ENCODE results near the gene RETNLB.

The RETNLB gene

DNA sequence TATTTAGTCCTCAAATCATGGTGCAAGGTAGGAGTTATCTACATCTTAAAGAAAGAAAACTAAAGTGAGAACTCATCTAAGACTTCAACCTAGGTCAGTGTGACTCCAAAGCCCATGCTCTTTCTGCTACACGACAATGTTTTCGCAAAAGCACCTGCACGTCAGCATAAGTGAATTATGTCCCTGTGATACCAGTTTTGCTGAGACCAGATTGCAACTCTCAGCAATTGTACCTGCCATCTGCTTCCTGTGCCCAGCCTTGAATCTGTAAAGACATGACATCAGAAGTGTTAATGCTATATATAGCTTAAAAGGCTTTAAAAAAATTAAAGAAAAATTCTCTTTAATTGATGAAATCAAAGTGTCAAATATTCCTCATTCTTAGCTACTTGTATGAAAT is 43.4 kb downstream of the RETNLB start:
- no peak overlapping the region for H3K4me3 ChIP-seq (ENCODE audit: insufficient read depth, low read length, poor library complexity, severe bottlenecking)
- H4K20me1 ChIP-seq (ENCODE audit: low read depth, low read length), result no peaks in the 10 kb centered on the region
- H3K79me2 ChIP-seq (ENCODE audit: insufficient read depth, low read length), result no peaks in the 10 kb centered on the region
- TF ChIP-seq, protein P1, sequence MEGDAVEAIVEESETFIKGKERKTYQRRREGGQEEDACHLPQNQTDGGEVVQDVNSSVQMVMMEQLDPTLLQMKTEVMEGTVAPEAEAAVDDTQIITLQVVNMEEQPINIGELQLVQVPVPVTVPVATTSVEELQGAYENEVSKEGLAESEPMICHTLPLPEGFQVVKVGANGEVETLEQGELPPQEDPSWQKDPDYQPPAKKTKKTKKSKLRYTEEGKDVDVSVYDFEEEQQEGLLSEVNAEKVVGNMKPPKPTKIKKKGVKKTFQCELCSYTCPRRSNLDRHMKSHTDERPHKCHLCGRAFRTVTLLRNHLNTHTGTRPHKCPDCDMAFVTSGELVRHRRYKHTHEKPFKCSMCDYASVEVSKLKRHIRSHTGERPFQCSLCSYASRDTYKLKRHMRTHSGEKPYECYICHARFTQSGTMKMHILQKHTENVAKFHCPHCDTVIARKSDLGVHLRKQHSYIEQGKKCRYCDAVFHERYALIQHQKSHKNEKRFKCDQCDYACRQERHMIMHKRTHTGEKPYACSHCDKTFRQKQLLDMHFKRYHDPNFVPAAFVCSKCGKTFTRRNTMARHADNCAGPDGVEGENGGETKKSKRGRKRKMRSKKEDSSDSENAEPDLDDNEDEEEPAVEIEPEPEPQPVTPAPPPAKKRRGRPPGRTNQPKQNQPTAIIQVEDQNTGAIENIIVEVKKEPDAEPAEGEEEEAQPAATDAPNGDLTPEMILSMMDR (IDR thresholded peaks at IDR 0.05; ENCODE audit: insufficient read depth, low read length, poor library complexity, severe bottlenecking), result no peak
- TF ChIP-seq EZH2phosphoT487 (conservative IDR thresholded peaks at IDR 0.05; ENCODE audit: low read length), result no peak
- H3K9me3 ChIP-seq (ENCODE audit: insufficient read depth, low read length), result no peaks in the 10 kb centered on the region
- H3K27me3 ChIP-seq (ENCODE audit: low read length), result no peaks in the 10 kb centered on the region
- no peak overlapping the region for H3K27ac ChIP-seq (ENCODE audit: low read depth, low read length)
- no peaks in the 10 kb centered on the region for H3F3A ChIP-seq (ENCODE audit: insufficient read depth)
- no peaks in the 10 kb centered on the region for H3K36me3 ChIP-seq (ENCODE audit: low read length)
- no peak overlapping the region for H3K9ac ChIP-seq (ENCODE audit: low read length)
- no peak overlapping the region for H3K4me2 ChIP-seq (ENCODE audit: low read depth, low read length, poor library complexity, severe bottlenecking)
- no peak overlapping the region for H2AFZ ChIP-seq (ENCODE audit: low read depth, low read length, severe bottlenecking)
- no peaks in the 10 kb centered on the region for H3K9me2 ChIP-seq (replicated peaks; ENCODE audit: insufficient read depth, low read length)

GRCh38 chr3:108713009-108713516 is 44.1 kb downstream of the RETNLB start:
- no peaks in the 10 kb centered on the region for H4K20me1 ChIP-seq (ENCODE audit: low read depth, low read length)
- no peak for TF ChIP-seq EZH2phosphoT487 (conservative IDR thresholded peaks at IDR 0.05; ENCODE audit: low read length)
- TF ChIP-seq, protein P1 (IDR thresholded peaks at IDR 0.05; ENCODE audit: insufficient read depth, low read length, poor library complexity, severe bottlenecking), result no peak
- no peaks in the 10 kb centered on the region for H3K9me2 ChIP-seq (replicated peaks; ENCODE audit: insufficient read depth, low read length)
- H3K27me3 ChIP-seq (ENCODE audit: low read length), result no peaks in the 10 kb centered on the region
- no peaks in the 10 kb centered on the region for H3K9me3 ChIP-seq (ENCODE audit: insufficient read depth, low read length)
- H3K27ac ChIP-seq (ENCODE audit: low read depth, low read length), result no peak overlapping the region
- no peak overlapping the region for H3K4me3 ChIP-seq (ENCODE audit: insufficient read depth, low read length, poor library complexity, severe bottlenecking)
- H3K9ac ChIP-seq (ENCODE audit: low read length), result no peak overlapping the region
- no peak overlapping the region for H2AFZ ChIP-seq (ENCODE audit: low read depth, low read length, severe bottlenecking)
- no peaks in the 10 kb centered on the region for H3F3A ChIP-seq (ENCODE audit: insufficient read depth)
- H3K4me2 ChIP-seq (ENCODE audit: low read depth, low read length, poor library complexity, severe bottlenecking), result no peak overlapping the region
- H3K36me3 ChIP-seq (ENCODE audit: low read length), result no peaks in the 10 kb centered on the region
- no peaks in the 10 kb centered on the region for H3K79me2 ChIP-seq (ENCODE audit: insufficient read depth, low read length)
